Vagina (tissue), 2 donors: Measurements from ENCODE around the gene FSTL1.

ENCODE experiments used
- POLR2A ChIP-seq, 2 donors: fragments of 450-650 bp; IDR thresholded peaks; one replicate each; pipeline ENCODE4 v1.6.1; 2017; ENCODE audit warnings: antibody characterized with exemption in 2 of 2, mild to moderate bottlenecking in 2 of 2, moderate library complexity in 2 of 2
- TF ChIP-seq, protein P1 (sequence below), 3 experiments: fragments of 450-650 bp in 2 of 3; fragments of 200-600 bp in 1 of 3; sonication (generic) in 1 of 3; IDR thresholded peaks; one replicate each; pipeline ENCODE4 v1.5.1; 2017 to 2019; ENCODE audit warnings: antibody characterized with exemption in 3 of 3, mild to moderate bottlenecking in 2 of 3, moderate library complexity in 2 of 3

DNA sequence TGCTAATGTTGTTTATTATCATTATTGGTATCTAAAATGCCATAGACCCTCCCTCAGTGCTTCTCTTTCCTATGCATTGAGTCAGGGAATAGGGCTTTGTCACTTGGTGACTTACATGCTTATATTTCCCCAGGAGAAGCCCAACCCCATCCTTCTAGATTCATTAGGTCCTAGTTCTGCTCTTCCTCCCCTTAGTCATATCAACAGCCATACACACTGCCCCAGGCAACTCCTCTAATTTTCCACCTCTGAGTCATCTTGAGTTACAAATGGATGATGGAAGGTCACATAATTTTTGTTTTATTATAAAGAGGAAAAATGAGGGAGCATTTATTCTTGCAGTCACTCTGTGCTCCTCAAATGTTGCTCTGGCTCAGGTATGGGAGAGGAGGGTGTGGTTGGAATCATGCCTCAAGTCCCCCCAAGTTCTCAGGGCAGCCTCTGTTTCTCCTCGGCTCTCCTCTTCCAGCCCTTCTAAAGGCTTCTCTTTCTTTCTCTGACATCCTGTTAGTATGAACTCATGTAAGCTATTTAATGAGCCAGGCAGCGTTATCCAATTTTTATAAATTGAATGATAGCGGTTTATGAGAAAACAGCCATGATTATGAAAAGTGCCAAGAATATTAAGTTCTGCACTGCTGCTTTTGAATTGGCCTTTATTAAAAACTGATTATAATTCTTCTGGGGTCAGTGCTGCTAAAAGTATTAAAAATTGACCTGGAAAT, 45.6 kb upstream of the FSTL1 start:
- TF ChIP-seq, protein P1, sequence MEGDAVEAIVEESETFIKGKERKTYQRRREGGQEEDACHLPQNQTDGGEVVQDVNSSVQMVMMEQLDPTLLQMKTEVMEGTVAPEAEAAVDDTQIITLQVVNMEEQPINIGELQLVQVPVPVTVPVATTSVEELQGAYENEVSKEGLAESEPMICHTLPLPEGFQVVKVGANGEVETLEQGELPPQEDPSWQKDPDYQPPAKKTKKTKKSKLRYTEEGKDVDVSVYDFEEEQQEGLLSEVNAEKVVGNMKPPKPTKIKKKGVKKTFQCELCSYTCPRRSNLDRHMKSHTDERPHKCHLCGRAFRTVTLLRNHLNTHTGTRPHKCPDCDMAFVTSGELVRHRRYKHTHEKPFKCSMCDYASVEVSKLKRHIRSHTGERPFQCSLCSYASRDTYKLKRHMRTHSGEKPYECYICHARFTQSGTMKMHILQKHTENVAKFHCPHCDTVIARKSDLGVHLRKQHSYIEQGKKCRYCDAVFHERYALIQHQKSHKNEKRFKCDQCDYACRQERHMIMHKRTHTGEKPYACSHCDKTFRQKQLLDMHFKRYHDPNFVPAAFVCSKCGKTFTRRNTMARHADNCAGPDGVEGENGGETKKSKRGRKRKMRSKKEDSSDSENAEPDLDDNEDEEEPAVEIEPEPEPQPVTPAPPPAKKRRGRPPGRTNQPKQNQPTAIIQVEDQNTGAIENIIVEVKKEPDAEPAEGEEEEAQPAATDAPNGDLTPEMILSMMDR (IDR thresholded peaks at IDR 0.05), result no peak
- TF ChIP-seq POLR2A (IDR thresholded peaks at IDR 0.05), result no peak
